ENCODE data around the gene ABRACL. TPM values are rescaled to one million over a fixed set of nuclear protein-coding genes. Genes with fewer than 3 reads are reported as not detected.

The ABRACL gene
- total and polyA plus RNA-seq, 2 of the 8 experiments (the other 6 are each of a cell fraction or from before 2014, with no cell fraction given): 103 to 167 TPM

GRCh38 chr6:139051396-139052060 lies 23.0 kb downstream of the ABRACL start:
- CTCF ChIA-PET (ENCODE audit: partially characterized antibody): interaction anchor here (0.6 to 1.5 kb wide), 4 partner anchors 12 to 98 kb away, joined by 3 to 5 read pairs (median 3); no protein-coding TSS in a partner anchor
- Histone ChIP-seq H2BK5ac (ENCODE audit: low read depth, low read length) (no peak overlapping the region), H2BK15ac (ENCODE audit: low read length) (no peak overlapping the region), H3K9ac (replicated peaks in 1 of 4; ENCODE audit: extremely low read depth in 1 of 4, low read depth in 3 of 4, low read length in 3 of 4) (no peak overlapping the region), H3K9me3 (ENCODE audit: insufficient read depth in 2 of 2, low read depth in 1 of 2, low read length in 1 of 2) (no peaks in the 10 kb centered on the region), H4K8ac (ENCODE audit: extremely low read depth, insufficient read depth, low read length) (no peak overlapping the region), H2AFZ (ENCODE audit: low read length) (no peak overlapping the region), H3K4me3 (ENCODE audit: extremely low read depth in 1 of 4, insufficient read depth in 2 of 4, low read depth in 3 of 4, low read length in 4 of 4) (no peak overlapping the region), H3K27me3 (replicated peaks in 1 of 4; ENCODE audit: control insufficient read depth in 3 of 4, extremely low read depth in 1 of 4, insufficient read depth in 3 of 4, low read length in 3 of 4) (no peaks in the 10 kb centered on the region), H3K23ac (ENCODE audit: insufficient read length) (no peak overlapping the region), H3K56ac (replicated peaks; ENCODE audit: insufficient read length, low read depth, low read length) (no peak overlapping the region), H3K14ac (ENCODE audit: insufficient read length) (no peak overlapping the region), H3K4me2 (ENCODE audit: insufficient read depth in 1 of 2, low read depth in 2 of 2, low read length in 2 of 2) (no peak overlapping the region), H3K23me2 (ENCODE audit: low read depth, low read length) (no peaks in the 10 kb centered on the region), H3K79me1 (ENCODE audit: low read depth, low read length) (no peaks in the 10 kb centered on the region), H2BK20ac (ENCODE audit: low read length) (no peak overlapping the region), H3K4ac (replicated peaks; ENCODE audit: insufficient read length, low read depth, low read length) (no peak overlapping the region), H3K27ac (ENCODE audit: low read depth, low read length) (no peak overlapping the region), H2BK120ac (replicated peaks; ENCODE audit: low read depth, low read length) (no peak overlapping the region), H3K4me1 (replicated peaks in 1 of 4; ENCODE audit: control insufficient read depth in 3 of 4, insufficient read depth in 4 of 4, low read length in 3 of 4) (no peaks in the 10 kb centered on the region), H2BK12ac (ENCODE audit: low read depth, low read length) (no peak overlapping the region), H2AK5ac (ENCODE audit: low read depth, low read length) (no peak overlapping the region), H3K18ac (ENCODE audit: extremely low read depth, low read length) (no peak overlapping the region), H3K79me2 (ENCODE audit: control insufficient read depth in 1 of 2, insufficient read depth in 2 of 2, low read length in 2 of 2) (no peaks in the 10 kb centered on the region), H4K91ac (replicated peaks; ENCODE audit: insufficient read length, low read length) (no peak overlapping the region), H4K20me1 (replicated peaks in 1 of 2; ENCODE audit: control insufficient read depth in 1 of 2, insufficient read depth in 2 of 2, low read length in 2 of 2) (no peaks in the 10 kb centered on the region), H3K36me3 (ENCODE audit: control insufficient read depth in 2 of 4, insufficient read depth in 4 of 4, low read length in 3 of 4) (no peaks in the 10 kb centered on the region), H4K5ac (ENCODE audit: insufficient read length, low read depth, low read length) (no peak overlapping the region)
- FAIRE-seq (no peak), DNase-seq (ENCODE audit: low read depth in 1 of 2, low spot score in 2 of 2) (no peak)
- 93% methylated on average over 5 of the region's 5 CpGs; no CpG with 5 or more reads in 1 of the 2 experiments for WGBS, 2 experiments (ENCODE audit: extremely low coverage in 1 of 2, insufficient coverage in 1 of 2, insufficient read length in 1 of 2, insufficient replicate concordance in 2 of 2, low coverage in 1 of 2, low lambda C conversion rate in 2 of 2, missing lambda C conversion rate in 1 of 2)
- POLR2A ChIA-PET (ENCODE audit: partially characterized antibody): no interaction called here
- no peak for TF ChIP-seq RXRA (IDR thresholded peaks at IDR 0.05; ENCODE audit: insufficient read depth, low read depth, low read length)
- TF ChIP-seq RBBP5 (IDR thresholded peaks at IDR 0.05; ENCODE audit: borderline replicate concordance, low read depth, low read length): no peak
- no peak for TF ChIP-seq TBP (IDR thresholded peaks at IDR 0.05; ENCODE audit: low read depth, low read length)
- TF ChIP-seq GTF2F1 (IDR thresholded peaks at IDR 0.05; ENCODE audit: borderline replicate concordance, low read depth, low read length): no peak
- TF ChIP-seq HDAC6 (IDR thresholded peaks at IDR 0.05; ENCODE audit: low read depth, low read length): no peak
- TF ChIP-seq EP300 (IDR thresholded peaks at IDR 0.05; ENCODE audit: borderline replicate concordance in 1 of 2, low read depth in 2 of 2, low read length in 2 of 2): no peak
- no peak for TF ChIP-seq SP1 (IDR thresholded peaks at IDR 0.05; ENCODE audit: low read depth, low read length)
- no peak for TF ChIP-seq NANOG (IDR thresholded peaks at IDR 0.05; ENCODE audit: insufficient read depth, low read depth, low read length, poor library complexity, severe bottlenecking)
- no peak for TF ChIP-seq KDM1A (IDR thresholded peaks at IDR 0.05; ENCODE audit: borderline replicate concordance, low read length)
- TF ChIP-seq SP2 (IDR thresholded peaks at IDR 0.05; ENCODE audit: low read length): no peak
- no peak for TF ChIP-seq ATF2 (IDR thresholded peaks at IDR 0.05; ENCODE audit: low read length)
- no peak for TF ChIP-seq JUN (IDR thresholded peaks at IDR 0.05; ENCODE audit: low read depth, low read length)
